GM12875 (cell line): ENCODE data around the gene FKBP14.

Source experiments
- H3K4me3 ChIP-seq: one replicate; pipeline ENCODE4 v1.5.1; 2011; ENCODE audit warnings: low read depth, low read length, control low read depth
- CTCF ChIP-seq: IDR thresholded peaks from 2 replicates; pipeline ENCODE4 v1.5.1; 2011; ENCODE audit warnings: low read depth, mild to moderate bottlenecking, control low read depth, inconsistent platforms, low read length, moderate library complexity, borderline replicate concordance; ENCODE audit not compliant: insufficient read depth

FKBP14 gene

GRCh38 chr7:30048582-30048981, 22.1 kb upstream of the FKBP14 start:
- no peak overlapping the region for H3K4me3 ChIP-seq
- no peak for TF ChIP-seq CTCF

- H3K4me3 ChIP-seq, result no peak overlapping the region
- TF ChIP-seq CTCF, result no peak
Observed at GRCh38 chr7:30047124-30047523, 20.6 kb upstream of the FKBP14 start.

GRCh38 chr7:30046127-30046770, 19.7 kb upstream of the FKBP14 start:
- TF ChIP-seq CTCF, result no peak
- H3K4me3 ChIP-seq, result no peak overlapping the region

GRCh38 chr7:30041526-30042269, 15.2 kb upstream of the FKBP14 start:
- no peak for TF ChIP-seq CTCF
- no peak overlapping the region for H3K4me3 ChIP-seq

GRCh38 chr7:30040938-30041337, 14.4 kb upstream of the FKBP14 start:
- H3K4me3 ChIP-seq, result no peak overlapping the region
- no peak for TF ChIP-seq CTCF

GRCh38 chr7:30038196-30038980, 11.9 kb upstream of the FKBP14 start:
- no peak for TF ChIP-seq CTCF

More at GRCh38 chr7:30038196-30038980, 11.9 kb upstream of the FKBP14 start:
- no peak overlapping the region for H3K4me3 ChIP-seq
